ENCODE data around the gene RBMS1. TPM values are rescaled to one million over a fixed set of nuclear protein-coding genes. Genes with fewer than 3 reads are reported as not detected.

RBMS1 gene
- total and polyA plus RNA-seq, 2 of the 4 experiments (the other 2 are of a cell fraction): 43.5 to 64.9 TPM

DNA sequence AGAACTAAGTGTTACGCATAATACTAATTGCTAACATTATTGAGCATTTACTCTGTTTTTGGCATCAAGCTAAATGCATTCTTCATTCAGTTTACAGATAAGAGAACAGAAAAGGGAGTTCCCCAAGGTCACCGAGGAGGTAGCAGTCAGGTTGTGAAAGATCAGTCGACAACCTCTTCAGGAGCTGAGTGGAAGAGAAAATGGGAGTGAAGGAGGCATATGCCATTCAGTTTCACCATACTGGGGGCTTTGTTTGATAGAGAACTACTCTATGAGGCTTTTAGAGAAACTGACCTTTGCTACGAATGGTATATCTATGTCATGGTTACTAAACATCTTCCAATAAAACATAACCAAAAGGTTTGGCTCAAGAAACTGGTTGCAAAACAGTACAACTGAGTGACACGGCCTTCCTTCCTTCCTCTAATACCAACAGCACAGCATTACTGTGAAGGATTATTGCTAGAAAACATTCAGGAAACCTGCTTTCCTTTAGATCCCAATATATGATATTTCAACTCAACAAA is 112.1 kb downstream of the RBMS1 start:
- ChIA-PET CTCF (no interaction called here), POLR2A (ENCODE audit: unreplicated experiment) (interaction anchor here (0.7 kb wide), 1 partner anchor 362 kb away, joined by 3 read pairs; no protein-coding TSS in a partner anchor)
- H2AK5ac ChIP-seq (ENCODE audit: low read depth, low read length): peak overlapping the region; percentile 9; the same call in 1 of the 2 replicates
- in situ Hi-C loops (cut with MboI; ENCODE audit: low sequenced_read_pairs) (no loop called here), dilution Hi-C loops (cut with HindIII; ENCODE audit: low sequenced_read_pairs, unreplicated experiment) (no loop called here), intact Hi-C loops (cut with micrococcal nuclease) (no loop called here)
- H3K4me1 ChIP-seq (ENCODE audit: control insufficient read depth, insufficient read depth, low read length): peaks cover 43% of the 10 kb centered on the region
- H2BK20ac ChIP-seq (ENCODE audit: low read depth, low read length): peak overlapping the region; percentile 20; the same call in 1 of the 2 replicates
- peak overlapping the region; percentile 47; the same call in 1 of the 3 replicates for H2BK15ac ChIP-seq (ENCODE audit: low read depth, low read length)
- no peak overlapping the region for H2AK9ac ChIP-seq (replicated peaks; ENCODE audit: low read depth, low read length, poor library complexity)
- TF ChIP-seq RCOR1 (IDR thresholded peaks at IDR 0.05; ENCODE audit: insufficient replicate concordance, low read length) (no peak), RAD21 (IDR thresholded peaks at IDR 0.05; ENCODE audit: low read length) (no peak), RFX5 (IDR thresholded peaks at IDR 0.05; ENCODE audit: low read depth, low read length) (no peak)
- TF ChIP-seq, protein P1, sequence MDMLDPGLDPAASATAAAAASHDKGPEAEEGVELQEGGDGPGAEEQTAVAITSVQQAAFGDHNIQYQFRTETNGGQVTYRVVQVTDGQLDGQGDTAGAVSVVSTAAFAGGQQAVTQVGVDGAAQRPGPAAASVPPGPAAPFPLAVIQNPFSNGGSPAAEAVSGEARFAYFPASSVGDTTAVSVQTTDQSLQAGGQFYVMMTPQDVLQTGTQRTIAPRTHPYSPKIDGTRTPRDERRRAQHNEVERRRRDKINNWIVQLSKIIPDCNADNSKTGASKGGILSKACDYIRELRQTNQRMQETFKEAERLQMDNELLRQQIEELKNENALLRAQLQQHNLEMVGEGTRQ (IDR thresholded peaks at IDR 0.05; ENCODE audit: low read depth, low read length): no peak
- TF ChIP-seq, protein P2, sequence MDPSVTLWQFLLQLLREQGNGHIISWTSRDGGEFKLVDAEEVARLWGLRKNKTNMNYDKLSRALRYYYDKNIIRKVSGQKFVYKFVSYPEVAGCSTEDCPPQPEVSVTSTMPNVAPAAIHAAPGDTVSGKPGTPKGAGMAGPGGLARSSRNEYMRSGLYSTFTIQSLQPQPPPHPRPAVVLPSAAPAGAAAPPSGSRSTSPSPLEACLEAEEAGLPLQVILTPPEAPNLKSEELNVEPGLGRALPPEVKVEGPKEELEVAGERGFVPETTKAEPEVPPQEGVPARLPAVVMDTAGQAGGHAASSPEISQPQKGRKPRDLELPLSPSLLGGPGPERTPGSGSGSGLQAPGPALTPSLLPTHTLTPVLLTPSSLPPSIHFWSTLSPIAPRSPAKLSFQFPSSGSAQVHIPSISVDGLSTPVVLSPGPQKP (IDR thresholded peaks at IDR 0.05; ENCODE audit: borderline replicate concordance, low read depth, low read length): no peak
- no peak overlapping the region for H2AFZ ChIP-seq (replicated peaks; ENCODE audit: low read length, poor library complexity)
- BruUV-seq (replicated peaks): no TSS peak
- H2BK5ac ChIP-seq (ENCODE audit: low read depth, low read length, poor library complexity, severe bottlenecking): peak overlapping the region; percentile 74
- H3K4ac ChIP-seq (ENCODE audit: low read depth, low read length): peak overlapping the region; percentile 41; the same call in 1 of the 2 replicates
- peak overlapping the region; percentile 26; the same call in 1 of the 2 replicates for H2BK120ac ChIP-seq (ENCODE audit: low read depth, low read length)
- peaks cover 63% of the 10 kb centered on the region; the same call in 1 of the 2 replicates for H4K20me1 ChIP-seq (ENCODE audit: insufficient read depth, low read length)
- peaks cover 18 to 73% of the 10 kb centered on the region in 2 experiments; a peak in 3 of 4 replicates for H3K79me1 ChIP-seq (ENCODE audit: low read depth in 1 of 2, low read length in 2 of 2)
- H3K9ac ChIP-seq (ENCODE audit: low read depth, low read length): no peak overlapping the region
- peak overlapping the region in 1 of 2 experiments; percentile 49; a peak in 1 of 4 replicates for H4K8ac ChIP-seq (ENCODE audit: low read depth in 2 of 2, low read length in 2 of 2)
- peak overlapping the region; percentile 31; the same call in 1 of the 2 replicates for H4K91ac ChIP-seq (ENCODE audit: insufficient read depth, low read depth, low read length)
- peak overlapping the region; percentile 71 for H3K4me2 ChIP-seq (ENCODE audit: low read depth, low read length)
- H3K27ac ChIP-seq (ENCODE audit: insufficient read depth, low read length): peak overlapping the region; percentile 80; the same call in 1 of the 2 replicates
- H3K9me3 ChIP-seq (ENCODE audit: control insufficient read depth, insufficient read depth, low read length): no peaks in the 10 kb centered on the region
- WGBS, 2 experiments (ENCODE audit: extremely low coverage in 2 of 2, insufficient read length in 1 of 2): 60% methylated on average over 1 of the region's 5 CpGs; no CpG with 5 or more reads in 1 of the 2 experiments
- peaks cover 45% of the 10 kb centered on the region for H3K9me1 ChIP-seq (ENCODE audit: insufficient read depth, low read length)
- DNase-seq (peak; percentile 52), ATAC-seq (ENCODE audit: low read depth) (no peak)
- peak overlapping the region; percentile 78 for H4K5ac ChIP-seq (ENCODE audit: low read depth, low read length)
- peaks cover 3% of the 10 kb centered on the region; the same call in 1 of the 2 replicates for H3K36me3 ChIP-seq (ENCODE audit: control insufficient read depth, insufficient read depth, low read length)
- no peak overlapping the region for H3K56ac ChIP-seq (ENCODE audit: extremely low read depth, insufficient read depth, low read length)
- H3K14ac ChIP-seq (replicated peaks; ENCODE audit: low read depth, low read length): peak overlapping the region; percentile 57; the same call in 1 of the 2 replicates
- peak overlapping the region; percentile 97 for H3K18ac ChIP-seq (ENCODE audit: low read depth, low read length)
- H3K27me3 ChIP-seq (ENCODE audit: control insufficient read depth, insufficient read depth, low read length): no peaks in the 10 kb centered on the region
- peak overlapping the region; percentile 83 for H3K23ac ChIP-seq (ENCODE audit: low read depth, low read length)
- H3K4me3 ChIP-seq (ENCODE audit: insufficient read depth, low read depth, low read length): no peak overlapping the region

Measured in IMR-90 (cell line).